Endothelial cell of umbilical vein (primary cell): ENCODE results near the gene PXN. TPM values are rescaled to one million over a fixed set of nuclear protein-coding genes. Genes with fewer than 3 reads are reported as not detected.
A peak's percentile ranks its signal among the peaks of the same experiment; 100 is the strongest.

ENCODE experiments used
- BruUV-seq: library from RNA; stranded (reverse); fragments of 400-500 nt; replicated peaks from 2 replicates; lab custom pipeline; 2021; lab: Mats Ljungman, UMichigan
- CTCF ChIA-PET: fragments of 300-600, 350-600 bp; sonication (Branson Sonifier 250); formaldehyde crosslinking; loops from one replicate; lab custom pipeline; 2021; ENCODE audit warnings: antibody characterized with exemption, inconsistent platforms; lab: Charles Lee
- POLR2A ChIA-PET: fragments of 300-600, 350-600 bp; sonication (Branson Sonifier 250); formaldehyde crosslinking; loops from one replicate; lab custom pipeline; 2021; ENCODE audit warnings: antibody characterized with exemption, inconsistent platforms; lab: Charles Lee
- DNase-seq: peaks from one replicate; pipeline ENCODE4 v3.0.0-alpha.2; 2011; ENCODE audit warnings: low read depth, low spot score
- FAIRE-seq: peaks from 2 replicates; lab custom pipeline; 2011; peaks lifted over from hg19 to GRCh38; lab: Jason Lieb, UNC
- H2AFZ ChIP-seq: 2 replicates; pipeline ENCODE4 v1.6.0; 2012; ENCODE audit warnings: low read depth, low read length, control low read depth, inconsistent platforms
- H3K27ac ChIP-seq: 2 replicates; pipeline ENCODE4 v1.5.1; 2011; ENCODE audit warnings: low read depth, mild to moderate bottlenecking, control low read depth, low read length, moderate library complexity; ENCODE audit not compliant: insufficient read depth
- H3K27me3 ChIP-seq, 2 experiments: 2 replicates each; pipeline versions ENCODE4 v1.6.0 to v1.6.1; 2011; ENCODE audit warnings: low read length in 2 of 2, mixed read lengths in 1 of 2; ENCODE audit not compliant: control insufficient read depth in 2 of 2, insufficient read depth in 2 of 2
- H3K36me3 ChIP-seq, 2 experiments: 2 replicates in 1 of 2; 3 replicates in 1 of 2; pipeline ENCODE4 v1.5.1; 2011; ENCODE audit warnings: low read length in 2 of 2, mild to moderate bottlenecking in 1 of 2, moderate library complexity in 1 of 2; ENCODE audit not compliant: control insufficient read depth in 2 of 2, insufficient read depth in 2 of 2; ENCODE audit errors: extremely low read depth in 1 of 2
- H3K4me1 ChIP-seq: 3 replicates; pipeline ENCODE4 v1.5.1; 2011; ENCODE audit warnings: mild to moderate bottlenecking, low read length; ENCODE audit not compliant: control insufficient read depth, insufficient read depth; ENCODE audit errors: extremely low read depth
- H3K4me2 ChIP-seq: 2 replicates; pipeline ENCODE4 v1.6.1; 2011; ENCODE audit warnings: low read length, control low read depth, mixed read lengths; ENCODE audit not compliant: insufficient read depth
- H3K4me3 ChIP-seq, 3 experiments: fragments of 200-600 bp in 1 of 3; sonication (generic), shearing (Covaris generic) in 1 of 3; replicated peaks in 1 of 3; 2 replicates each; pipeline ENCODE4 v1.5.1; 2011 to 2016; ENCODE audit warnings: control low read depth in 3 of 3, low read length in 3 of 3, mild to moderate bottlenecking in 2 of 3, inconsistent platforms in 1 of 3, low read depth in 1 of 3, moderate library complexity in 1 of 3; ENCODE audit not compliant: insufficient read depth in 1 of 3
- H3K79me2 ChIP-seq: 2 replicates; pipeline ENCODE4 v1.6.0; 2012; ENCODE audit warnings: low read length, inconsistent platforms; ENCODE audit not compliant: control insufficient read depth, insufficient read depth
- H3K9ac ChIP-seq: replicated peaks from 2 replicates; pipeline ENCODE3; 2011; ENCODE audit warnings: low read length, control low read depth; ENCODE audit not compliant: insufficient read depth; ENCODE audit errors: extremely low read depth
- H3K9me1 ChIP-seq: replicated peaks from 3 replicates; pipeline ENCODE4 v1.6.0; 2011; ENCODE audit warnings: mild to moderate bottlenecking, low read length; ENCODE audit not compliant: control insufficient read depth, insufficient read depth; ENCODE audit errors: extremely low read depth
- H3K9me3 ChIP-seq: replicated peaks from 2 replicates; pipeline ENCODE4 v1.5.1; 2012; ENCODE audit warnings: low read length, inconsistent platforms; ENCODE audit not compliant: control insufficient read depth, insufficient read depth
- H4K20me1 ChIP-seq: replicated peaks from 2 replicates; pipeline ENCODE3; 2011; ENCODE audit warnings: mild to moderate bottlenecking, low read length; ENCODE audit not compliant: control insufficient read depth, insufficient read depth; ENCODE audit errors: extremely low read depth
- EZH2 ChIP-seq: IDR thresholded peaks from 2 replicates; pipeline ENCODE4 v1.6.1; 2012; ENCODE audit warnings: borderline replicate concordance, low read depth, mild to moderate bottlenecking, moderate library complexity, low read length, inconsistent platforms; ENCODE audit not compliant: severe bottlenecking
- FOS ChIP-seq: IDR thresholded peaks from 2 replicates; pipeline ENCODE4 v1.6.1; 2011; ENCODE audit warnings: mild to moderate bottlenecking, low read length, moderate library complexity, borderline replicate concordance; ENCODE audit not compliant: insufficient read depth
- GATA2 ChIP-seq: IDR thresholded peaks from 2 replicates; pipeline ENCODE4 v1.7.0; 2011; ENCODE audit warnings: low read depth, mild to moderate bottlenecking, moderate library complexity, mixed read lengths, low read length; ENCODE audit not compliant: insufficient read length, insufficient read depth
- JUN ChIP-seq: IDR thresholded peaks from 2 replicates; pipeline ENCODE4 v1.6.1; 2011; ENCODE audit warnings: borderline replicate concordance, low read depth; ENCODE audit not compliant: insufficient read length, insufficient read depth
- MYC ChIP-seq: IDR thresholded peaks from one replicate; pipeline ENCODE4 v1.6.1; 2011; ENCODE audit warnings: mild to moderate bottlenecking, low read depth, low read length
- POLR2A ChIP-seq: IDR thresholded peaks from 2 replicates; pipeline ENCODE4 v1.6.1; 2012; ENCODE audit warnings: low read depth, mild to moderate bottlenecking, control low read depth, low read length
- POLR2AphosphoS5 ChIP-seq: IDR thresholded peaks from 2 replicates; pipeline ENCODE4 v1.6.1; 2012; ENCODE audit warnings: low read depth, mild to moderate bottlenecking, control low read depth, low read length, moderate library complexity; ENCODE audit not compliant: insufficient read depth
- dilution Hi-C: fragments of 300-500 bp; cut with MboI; formaldehyde crosslinking; loops from one replicate; pipeline ENCODE4 v1.15.0; 2019; ENCODE audit warnings: low sequenced_read_pairs; ENCODE audit not compliant: extremely low pct_ligation_motif_present
- intact Hi-C: fragments of 100-400 bp; cut with micrococcal nuclease; formaldehyde crosslinking; loops from one replicate; pipeline ENCODE4 v1.10.0; 2022
- polyA plus RNA-seq, 4 experiments: library from polyadenylated mRNA; depleted of rRNA in 3 of 4; stranded (reverse) in 3 of 4; unstranded in 1 of 4; fragments of >200 nt; gene quantifications; 2 replicates each; pipeline versions ENCODE4 v1.2.1 to v1.2.3, GENCODE V29; 2011 to 2012; ENCODE audit warnings: missing spikeins in 1 of 4
- total RNA-seq: library from RNA; stranded (reverse); gene quantifications from 2 replicates; pipeline ENCODE4 v1.2.3, GENCODE V29; 2021
- TF ChIP-seq, protein P1 (sequence below): IDR thresholded peaks from 2 replicates; pipeline ENCODE4 v1.6.1; 2011; ENCODE audit not compliant: insufficient read depth, insufficient read length
- TF ChIP-seq, protein P2 (sequence below), 2 donors: IDR thresholded peaks; 1 replicate in 1 of 2; 2 replicates in 1 of 2; pipeline ENCODE4 v1.5.1; 2011; ENCODE audit warnings: low read length in 2 of 2, mild to moderate bottlenecking in 2 of 2, moderate library complexity in 2 of 2, control low read depth in 1 of 2, inconsistent platforms in 1 of 2, low read depth in 1 of 2; ENCODE audit not compliant: insufficient read depth in 1 of 2; ENCODE audit errors: extremely low read depth in 1 of 2

Gene PXN
- total and polyA plus RNA-seq, 2 donors (not counting 3 experiments of a cell fraction or from before 2014, with no cell fraction given): 132 to 258 TPM

DNA sequence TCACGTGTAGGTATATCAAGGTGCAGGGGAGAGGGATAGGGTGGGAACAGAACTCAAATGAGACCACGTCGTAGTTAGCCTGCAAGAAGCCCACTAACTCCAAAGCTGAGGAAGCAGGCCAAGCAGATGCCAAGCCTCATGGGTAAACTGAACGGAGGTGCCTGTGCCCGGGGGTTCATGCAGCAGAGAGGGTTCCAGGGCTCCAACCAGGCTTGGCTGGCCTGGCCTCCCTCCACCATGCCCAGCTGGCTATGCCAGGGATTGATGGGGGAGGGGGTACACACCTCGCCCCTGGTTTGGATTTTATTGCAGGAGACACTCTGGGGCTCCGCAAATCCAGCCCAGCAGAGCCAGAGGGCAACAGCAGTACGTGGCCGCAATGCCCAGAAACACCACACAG is 27.3 kb downstream of the PXN start:
- intact Hi-C loops: no loop called here
- CTCF ChIA-PET: interaction anchor here (1.0 to 33.5 kb wide), 4 partner anchors 10 to 37 kb away, joined by 3 to 1402 read pairs (median 456); partner anchors contain the start of genes PXN and RPLP0
- POLR2A ChIA-PET: interaction anchor here (0.9 to 5.9 kb wide), 7 partner anchors 8 to 54 kb away, joined by 3 to 53 read pairs (median 8); partner anchors contain the start of genes RNU4-1, RNU4-2 and RPLP0
- Histone ChIP-seq H2AFZ (no peak overlapping the region), H3K4me3 (no peak overlapping the region), H3K36me3 (no peaks in the 10 kb centered on the region), H3K9ac (peak overlapping the region; percentile 61), H4K20me1 (no peaks in the 10 kb centered on the region), H3K4me2 (peak overlapping the region; percentile 47), H3K27ac (peak overlapping the region; percentile 95), H3K9me1 (no peaks in the 10 kb centered on the region), H3K9me3 (no peaks in the 10 kb centered on the region), H3K27me3 (no peaks in the 10 kb centered on the region), H3K4me1 (peaks cover 90% of the 10 kb centered on the region), H3K79me2 (peaks cover 93% of the 10 kb centered on the region)
- TF ChIP-seq POLR2AphosphoS5 (peak; percentile 11), EZH2 (no peak)
- no peak for DNase-seq
- no peak for FAIRE-seq
- no TSS peak for BruUV-seq
- dilution Hi-C loops: no loop called here

DNA sequence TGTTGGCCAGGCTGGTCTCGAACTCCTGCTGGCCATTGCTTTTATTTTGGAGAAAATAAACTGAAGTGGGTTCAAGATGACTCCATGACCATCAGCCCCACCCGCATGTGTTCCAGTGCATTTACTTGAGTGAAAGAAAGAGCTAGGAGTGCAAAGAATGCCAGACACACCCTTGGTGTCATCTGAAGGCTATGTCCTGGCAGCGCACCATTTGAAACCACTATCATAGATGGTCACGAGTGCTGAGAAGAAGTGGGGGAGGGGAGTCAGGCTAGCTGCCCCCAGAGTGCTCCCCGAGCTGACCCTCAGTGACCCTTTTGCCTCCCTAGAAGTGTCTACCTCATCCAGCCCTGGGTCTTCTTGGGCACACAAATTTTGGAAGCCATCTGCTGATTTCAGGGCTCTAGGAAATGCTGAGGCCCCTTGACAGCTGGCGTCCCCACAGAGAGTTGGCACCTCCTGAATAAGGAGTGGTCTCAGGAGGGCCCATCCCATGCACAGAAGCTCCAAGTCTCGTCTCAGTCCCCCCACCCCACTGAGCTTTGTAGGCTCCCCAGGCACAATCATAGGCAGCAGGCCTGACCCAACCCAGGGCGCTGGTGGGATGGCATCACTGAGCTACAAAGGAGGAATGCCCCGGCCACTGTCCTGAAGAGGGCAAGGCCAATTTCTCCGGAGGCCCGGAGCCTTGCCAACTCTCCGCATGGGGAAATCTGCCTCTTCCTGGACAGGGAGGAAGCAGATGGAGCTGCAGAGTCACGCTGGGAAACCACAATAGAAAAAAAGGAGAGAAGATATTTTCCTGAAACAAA is 28.0 kb downstream of the PXN start:
- dilution Hi-C loops: no loop called here
- Histone ChIP-seq H3K27ac (peak overlapping the region; percentile 95), H3K4me1 (peaks cover 90% of the 10 kb centered on the region), H3K9ac (peak overlapping the region; percentile 61), H3K9me1 (no peaks in the 10 kb centered on the region), H3K27me3 (no peaks in the 10 kb centered on the region), H3K9me3 (no peaks in the 10 kb centered on the region), H4K20me1 (no peaks in the 10 kb centered on the region), H3K4me3 (no peak overlapping the region), H3K36me3 (no peaks in the 10 kb centered on the region), H3K79me2 (peaks cover 93% of the 10 kb centered on the region), H3K4me2 (peak overlapping the region; percentile 47), H2AFZ (no peak overlapping the region)
- ChIA-PET CTCF (interaction anchor here (1.0 to 33.5 kb wide), 4 partner anchors 10 to 37 kb away, joined by 3 to 1402 read pairs (median 456); partner anchors contain the start of genes PXN and RPLP0), POLR2A (interaction anchor here (0.6 to 5.9 kb wide), 8 partner anchors 7 to 231 kb away, joined by 3 to 53 read pairs (median 7); partner anchors contain the start of genes RNU4-1, RNU4-2 and RPLP0)
- DNase-seq: peak; percentile 89
- TF ChIP-seq JUN (no peak), EZH2 (no peak), POLR2AphosphoS5 (peak; percentile 55), FOS (no peak), MYC (no peak), POLR2A (no peak), GATA2 (peak; percentile 44)
- TF ChIP-seq, protein P1, sequence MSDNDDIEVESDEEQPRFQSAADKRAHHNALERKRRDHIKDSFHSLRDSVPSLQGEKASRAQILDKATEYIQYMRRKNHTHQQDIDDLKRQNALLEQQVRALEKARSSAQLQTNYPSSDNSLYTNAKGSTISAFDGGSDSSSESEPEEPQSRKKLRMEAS: peak; percentile 59
- TF ChIP-seq, protein P2, sequence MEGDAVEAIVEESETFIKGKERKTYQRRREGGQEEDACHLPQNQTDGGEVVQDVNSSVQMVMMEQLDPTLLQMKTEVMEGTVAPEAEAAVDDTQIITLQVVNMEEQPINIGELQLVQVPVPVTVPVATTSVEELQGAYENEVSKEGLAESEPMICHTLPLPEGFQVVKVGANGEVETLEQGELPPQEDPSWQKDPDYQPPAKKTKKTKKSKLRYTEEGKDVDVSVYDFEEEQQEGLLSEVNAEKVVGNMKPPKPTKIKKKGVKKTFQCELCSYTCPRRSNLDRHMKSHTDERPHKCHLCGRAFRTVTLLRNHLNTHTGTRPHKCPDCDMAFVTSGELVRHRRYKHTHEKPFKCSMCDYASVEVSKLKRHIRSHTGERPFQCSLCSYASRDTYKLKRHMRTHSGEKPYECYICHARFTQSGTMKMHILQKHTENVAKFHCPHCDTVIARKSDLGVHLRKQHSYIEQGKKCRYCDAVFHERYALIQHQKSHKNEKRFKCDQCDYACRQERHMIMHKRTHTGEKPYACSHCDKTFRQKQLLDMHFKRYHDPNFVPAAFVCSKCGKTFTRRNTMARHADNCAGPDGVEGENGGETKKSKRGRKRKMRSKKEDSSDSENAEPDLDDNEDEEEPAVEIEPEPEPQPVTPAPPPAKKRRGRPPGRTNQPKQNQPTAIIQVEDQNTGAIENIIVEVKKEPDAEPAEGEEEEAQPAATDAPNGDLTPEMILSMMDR (IDR thresholded peaks at IDR 0.05; ENCODE audit: extremely low read depth in 1 of 2, insufficient read depth in 1 of 2, low read depth in 1 of 2, low read length in 2 of 2): no peak
- BruUV-seq: no TSS peak
- FAIRE-seq: peak; percentile 96
- intact Hi-C loops: no loop called here
